Right forelimb (tissue), 1 donor: ENCODE measurements around the gene LAMA5.
A peak's percentile ranks its signal among the peaks of the same experiment; 100 is the strongest.
"Not testable (repeated sequence)": the region's sequence is repeated elsewhere in the genome, so short reads cannot be mapped to it uniquely, and the experiment has no call there.

ENCODE experiments used
- DNase-seq: peaks from one replicate; pipeline ENCODE4 v3.0.0-alpha.2; 2018

Gene LAMA5

GRCh38 chr20:62388839-62389600, 21.9 kb upstream of the LAMA5 start:
- DNase-seq: no peak

- DNase-seq: no peak
Observed at GRCh38 chr20:62387933-62388635, 21.0 kb upstream of the LAMA5 start.

GRCh38 chr20:62387219-62387913, 20.3 kb upstream of the LAMA5 start:
- DNase-seq: no peak

GRCh38 chr20:62386383-62387218, 19.5 kb upstream of the LAMA5 start, which contains the start of gene RPS21:
Gene RPS21, plus strand, starts transcription at chr20:62387103. Its CDS starts 236 bp downstream, at chr20:62387339.
- peak; percentile 96 for DNase-seq

GRCh38 chr20:62382306-62383198, 15.4 kb upstream of the LAMA5 start:
- DNase-seq: peak; percentile 85

- DNase-seq: no peak
Observed at GRCh38 chr20:62381842-62382241, 14.7 kb upstream of the LAMA5 start.

GRCh38 chr20:62381202-62381797, 14.2 kb upstream of the LAMA5 start:
- no peak for DNase-seq

- DNase-seq: no peak
Observed at GRCh38 chr20:62378215-62378614, 11.1 kb upstream of the LAMA5 start.

GRCh38 chr20:62377615-62378178, 10.6 kb upstream of the LAMA5 start:
- DNase-seq: no peak

GRCh38 chr20:62377064-62377461, 10.0 kb upstream of the LAMA5 start:
- no peak for DNase-seq

GRCh38 chr20:62376112-62377063, 9.3 kb upstream of the LAMA5 start:
- no peak for DNase-seq

- no peak for DNase-seq
Observed at GRCh38 chr20:62374331-62375152, 7.4 kb upstream of the LAMA5 start.

GRCh38 chr20:62373631-62374179, 6.6 kb upstream of the LAMA5 start:
- not testable (repeated sequence) for DNase-seq

GRCh38 chr20:62372042-62372993, 5.2 kb upstream of the LAMA5 start:
- no peak for DNase-seq

- no peak for DNase-seq
Observed at GRCh38 chr20:62371588-62372041, 4.5 kb upstream of the LAMA5 start.

GRCh38 chr20:62370807-62371587, 3.9 kb upstream of the LAMA5 start:
- DNase-seq: no peak
